H1 (cell line): Measurements from ENCODE around the gene IL1RL1. TPM values are rescaled to one million over a fixed set of nuclear protein-coding genes. Genes with fewer than 3 reads are reported as not detected.

ENCODE experiments used
- CTCF ChIA-PET: fragments of 300-600 bp; sonication (Branson Sonifier 250); formaldehyde crosslinking; loops from one replicate; lab custom pipeline; 2021; ENCODE audit not compliant: partially characterized antibody; lab: Charles Lee
- POLR2A ChIA-PET: fragments of 300-600 bp; sonication (Branson Sonifier 250); formaldehyde crosslinking; loops from one replicate; lab custom pipeline; 2021; ENCODE audit warnings: inconsistent platforms; ENCODE audit not compliant: partially characterized antibody; lab: Charles Lee
- DNase-seq, 2 experiments: peaks; one replicate each; pipeline versions ENCODE4 v3.0.0 to v3.0.0-alpha.2; 2010 to 2022; ENCODE audit warnings: low spot score in 2 of 2, low read depth in 1 of 2, mixed read lengths in 1 of 2
- FAIRE-seq: peaks from 2 replicates; lab custom pipeline; 2011; peaks lifted over from hg19 to GRCh38; lab: Jason Lieb, UNC
- H2AFZ ChIP-seq: 2 replicates; pipeline ENCODE4 v1.8.1; 2012; ENCODE audit warnings: low read length, inconsistent platforms
- H2AK5ac ChIP-seq: 2 replicates; pipeline ENCODE4 v1.6.1; 2013; ENCODE audit warnings: low read depth, low read length
- H2BK120ac ChIP-seq: replicated peaks from 2 replicates; pipeline ENCODE3; 2013; ENCODE audit warnings: low read depth, low read length, inconsistent platforms
- H2BK12ac ChIP-seq: 2 replicates; pipeline ENCODE4 v1.6.1; 2013; ENCODE audit warnings: low read depth, low read length
- H2BK15ac ChIP-seq: 2 replicates; pipeline ENCODE4 v1.6.1; 2013; ENCODE audit warnings: low read length
- H2BK20ac ChIP-seq: 2 replicates; pipeline ENCODE4 v1.6.1; 2013; ENCODE audit warnings: low read length
- H2BK5ac ChIP-seq: 2 replicates; pipeline ENCODE4 v1.6.1; 2013; ENCODE audit warnings: low read depth, low read length
- H3K14ac ChIP-seq: 2 replicates; pipeline ENCODE4 v1.6.1; 2013; ENCODE audit warnings: inconsistent platforms; ENCODE audit not compliant: insufficient read length
- H3K18ac ChIP-seq: 2 replicates; pipeline ENCODE4 v1.6.1; 2013; ENCODE audit warnings: low read length; ENCODE audit errors: extremely low read depth
- H3K23ac ChIP-seq: 2 replicates; pipeline ENCODE4 v1.6.1; 2013; ENCODE audit warnings: inconsistent platforms; ENCODE audit not compliant: insufficient read length
- H3K23me2 ChIP-seq: 2 replicates; pipeline ENCODE4 v1.6.1; 2013; ENCODE audit warnings: low read depth, low read length
- H3K27ac ChIP-seq: 2 replicates; pipeline ENCODE4 v1.6.1; 2011; ENCODE audit warnings: low read depth, low read length, inconsistent platforms
- H3K27me3 ChIP-seq, 4 experiments: replicated peaks in 1 of 4; 1 replicate in 1 of 4; 2 replicates in 3 of 4; pipeline versions ENCODE4 v1.6.1 to v1.8.1; 2011 to 2013; ENCODE audit warnings: low read length in 3 of 4, mild to moderate bottlenecking in 3 of 4, inconsistent platforms in 2 of 4, mixed read lengths in 2 of 4, moderate library complexity in 1 of 4; ENCODE audit not compliant: control insufficient read depth in 3 of 4, insufficient read depth in 3 of 4; ENCODE audit errors: extremely low read depth in 1 of 4
- H3K36me3 ChIP-seq, 4 experiments: 2 replicates each; pipeline versions ENCODE4 v1.6.1 to v1.8.1; 2011 to 2013; ENCODE audit warnings: mild to moderate bottlenecking in 4 of 4, low read length in 3 of 4, moderate library complexity in 2 of 4, control low read depth in 1 of 4, inconsistent platforms in 1 of 4; ENCODE audit not compliant: insufficient read depth in 4 of 4, control insufficient read depth in 2 of 4
- H3K4ac ChIP-seq: replicated peaks from 2 replicates; pipeline ENCODE3; 2013; ENCODE audit warnings: low read length, low read depth, mixed read lengths, inconsistent platforms; ENCODE audit not compliant: insufficient read length
- H3K4me1 ChIP-seq, 4 experiments: replicated peaks in 1 of 4; 1 replicate in 1 of 4; 2 replicates in 3 of 4; pipeline versions ENCODE4 v1.6.1 to v1.8.1; 2011 to 2013; ENCODE audit warnings: low read length in 3 of 4, inconsistent platforms in 2 of 4, mixed read lengths in 1 of 4; ENCODE audit not compliant: insufficient read depth in 4 of 4, control insufficient read depth in 3 of 4
- H3K4me2 ChIP-seq, 2 experiments: 2 replicates each; pipeline versions ENCODE4 v1.6.1 to v1.8.1; 2011 to 2013; ENCODE audit warnings: low read depth in 2 of 2, low read length in 2 of 2, control low read depth in 1 of 2, inconsistent platforms in 1 of 2, mild to moderate bottlenecking in 1 of 2; ENCODE audit not compliant: insufficient read depth in 1 of 2
- H3K4me3 ChIP-seq, 4 experiments: fragments of 200-600, 300-600 bp in 1 of 4; sonication (generic), shearing (Covaris generic), sonication (Bioruptor Twin) in 1 of 4; 2 replicates each; pipeline versions ENCODE4 v1.5.1 to v1.8.1; 2011 to 2016; ENCODE audit warnings: low read length in 4 of 4, low read depth in 3 of 4, control low read depth in 2 of 4, inconsistent platforms in 2 of 4, mild to moderate bottlenecking in 2 of 4, mixed read lengths in 1 of 4, moderate library complexity in 1 of 4; ENCODE audit not compliant: insufficient read depth in 2 of 4; ENCODE audit errors: extremely low read depth in 1 of 4
- H3K56ac ChIP-seq: replicated peaks from 2 replicates; pipeline ENCODE3; 2013; ENCODE audit warnings: low read depth, mild to moderate bottlenecking, mixed read lengths, low read length, inconsistent platforms; ENCODE audit not compliant: insufficient read length
- H3K79me1 ChIP-seq: 2 replicates; pipeline ENCODE4 v1.6.1; 2013; ENCODE audit warnings: low read depth, low read length, control low read depth
- H3K79me2 ChIP-seq, 2 experiments: 2 replicates each; pipeline versions ENCODE4 v1.6.1 to v1.8.1; 2012 to 2013; ENCODE audit warnings: low read length in 2 of 2, mild to moderate bottlenecking in 2 of 2, inconsistent platforms in 1 of 2; ENCODE audit not compliant: insufficient read depth in 2 of 2, control insufficient read depth in 1 of 2
- H3K9ac ChIP-seq, 4 experiments: replicated peaks in 1 of 4; 1 replicate in 1 of 4; 2 replicates in 3 of 4; pipeline versions ENCODE4 v1.6.1 to v1.8.1; 2011 to 2013; ENCODE audit warnings: low read depth in 3 of 4, low read length in 3 of 4, control low read depth in 2 of 4, mild to moderate bottlenecking in 2 of 4, moderate library complexity in 2 of 4, inconsistent platforms in 1 of 4; ENCODE audit errors: extremely low read depth in 1 of 4
- H3K9me3 ChIP-seq, 2 experiments: 2 replicates each; pipeline versions ENCODE4 v1.6.1 to v1.8.1; 2012 to 2013; ENCODE audit warnings: mild to moderate bottlenecking in 2 of 2, moderate library complexity in 2 of 2, control low read depth in 1 of 2, inconsistent platforms in 1 of 2, low read depth in 1 of 2, low read length in 1 of 2, mixed read lengths in 1 of 2; ENCODE audit not compliant: insufficient read depth in 2 of 2
- H4K20me1 ChIP-seq, 2 experiments: replicated peaks in 1 of 2; 2 replicates each; pipeline versions ENCODE3 to v1.8.1; 2011 to 2013; ENCODE audit warnings: inconsistent platforms in 2 of 2, low read length in 2 of 2, mild to moderate bottlenecking in 1 of 2; ENCODE audit not compliant: insufficient read depth in 2 of 2, control insufficient read depth in 1 of 2
- H4K5ac ChIP-seq: 2 replicates; pipeline ENCODE4 v1.6.1; 2013; ENCODE audit warnings: low read length, low read depth, mixed read lengths, inconsistent platforms; ENCODE audit not compliant: insufficient read length
- H4K8ac ChIP-seq: 2 replicates; pipeline ENCODE4 v1.8.0; 2013; ENCODE audit warnings: mild to moderate bottlenecking, moderate library complexity, low read length, inconsistent platforms; ENCODE audit not compliant: insufficient read depth; ENCODE audit errors: extremely low read depth
- H4K91ac ChIP-seq: replicated peaks from 2 replicates; pipeline ENCODE3; 2013; ENCODE audit warnings: low read length, mixed read lengths, inconsistent platforms; ENCODE audit not compliant: insufficient read length
- BRCA1 ChIP-seq: IDR thresholded peaks from 2 replicates; pipeline ENCODE4 v1.6.1; 2012; ENCODE audit warnings: low read depth, low read length, improper control_type of control experiment
- CBX8 ChIP-seq: fragments of 300-800, 300-1000 bp; sonication (generic); IDR thresholded peaks from 2 replicates; pipeline ENCODE4 v1.7.1; 2016; ENCODE audit warnings: low read depth, low read length, borderline replicate concordance
- CREB1 ChIP-seq: IDR thresholded peaks from 2 replicates; pipeline ENCODE4 v1.6.1; 2012; ENCODE audit warnings: inconsistent platforms
- CTBP2 ChIP-seq: IDR thresholded peaks from 2 replicates; pipeline ENCODE4 v1.7.0; 2011; ENCODE audit warnings: borderline replicate concordance, mild to moderate bottlenecking, moderate library complexity, mixed read lengths, low read length; ENCODE audit not compliant: insufficient read depth, insufficient read length
- JUN ChIP-seq: IDR thresholded peaks from 2 replicates; pipeline ENCODE4 v1.6.1; 2011; ENCODE audit warnings: low read depth, mild to moderate bottlenecking, improper control_type of control experiment, low read length
- POLR2AphosphoS5 ChIP-seq: IDR thresholded peaks from 2 replicates; pipeline ENCODE4 v1.6.1; 2011; ENCODE audit warnings: low read depth, low read length
- RAD21 ChIP-seq, 2 experiments: IDR thresholded peaks in 1 of 2; conservative IDR thresholded peaks in 1 of 2; 2 replicates each; pipeline ENCODE4 v1.6.1; 2011; ENCODE audit warnings: low read depth in 2 of 2, low read length in 2 of 2, improper control_type of control experiment in 1 of 2, inconsistent platforms in 1 of 2, mild to moderate bottlenecking in 1 of 2, moderate library complexity in 1 of 2
- SIN3A ChIP-seq, 2 experiments: IDR thresholded peaks in 1 of 2; conservative IDR thresholded peaks in 1 of 2; 2 replicates each; pipeline ENCODE4 v1.6.1; 2011 to 2012; ENCODE audit warnings: low read length in 2 of 2, improper control_type of control experiment in 1 of 2, low read depth in 1 of 2, mild to moderate bottlenecking in 1 of 2
- SP1 ChIP-seq: IDR thresholded peaks from 2 replicates; pipeline ENCODE4 v1.6.1; 2011; ENCODE audit warnings: low read depth, low read length
- TAF1 ChIP-seq: IDR thresholded peaks from 2 replicates; pipeline ENCODE4 v1.6.1; 2011; ENCODE audit warnings: mild to moderate bottlenecking, low read depth, low read length
- WGBS, 2 experiments: shearing (Covaris generic) in 1 of 2; methylation state at CpG; one replicate each; pipeline versions ENCODE4 v1.1.6 to v1.1.7; 2013 to 2015; ENCODE audit warnings: low lambda C conversion rate in 2 of 2, mixed read lengths in 2 of 2, inconsistent platforms in 1 of 2, low coverage in 1 of 2, missing lambda C conversion rate in 1 of 2; ENCODE audit not compliant: insufficient replicate concordance in 2 of 2, insufficient coverage in 1 of 2, insufficient read length in 1 of 2; ENCODE audit errors: extremely low coverage in 1 of 2, missing lambda C conversion rate in 1 of 2; 5-methylcytosine and 5-hydroxymethylcytosine counted together
- polyA plus RNA-seq, 7 experiments: library from polyadenylated mRNA; depleted of rRNA in 3 of 7; stranded (reverse) in 5 of 7; unstranded in 2 of 7; fragments of >200 nt in 5 of 7; fragments of 200-250 nt in 2 of 7; gene quantifications; 1 replicate in 5 of 7; 2 replicates in 1 of 7; 4 replicates in 1 of 7; pipeline versions ENCODE4 v1.2.1 to v1.2.3, GENCODE V29; 2011 to 2013; ENCODE audit warnings: missing spikeins in 2 of 7, mixed read lengths in 2 of 7
- total RNA-seq: library from RNA; stranded (reverse); fragmentation: NEBNext Ultra II Directional; extraction: Animal tissue kit (Norgen Biotek cat#: 25700); gene quantifications from 2 replicates; pipeline ENCODE4 v1.2.1, GENCODE V29; 2021
- TF ChIP-seq, protein P1 (sequence below): IDR thresholded peaks from 2 replicates; pipeline ENCODE4 v1.6.1; 2011; ENCODE audit warnings: low read depth, mild to moderate bottlenecking, low read length; ENCODE audit not compliant: insufficient read depth

Gene IL1RL1
- total and polyA plus RNA-seq, 2 of the 8 experiments (the other 6 are each of a cell fraction or from before 2014, with no cell fraction given), result not detected

DNA sequence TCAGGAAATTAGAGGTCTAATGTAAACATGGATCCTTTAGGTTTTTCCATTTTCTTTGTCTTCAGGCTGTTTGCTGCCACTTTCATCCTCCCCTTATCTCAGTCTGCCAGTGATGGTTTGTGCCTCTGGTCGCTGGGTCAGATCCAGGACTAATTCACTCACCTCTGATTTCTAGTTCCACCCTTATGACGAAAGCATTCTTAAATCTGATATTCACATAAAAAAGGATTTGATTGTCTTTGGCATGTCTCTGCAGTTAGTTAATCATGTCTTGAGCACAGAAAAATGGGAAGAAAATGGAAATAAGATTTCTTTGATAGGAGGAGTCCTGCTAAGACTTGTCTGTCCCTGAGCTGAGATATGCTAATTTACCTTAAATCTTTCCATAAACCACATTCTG, 4.6 kb downstream of the IL1RL1 start:
- no peak for DNase-seq
- ChIA-PET POLR2A (no interaction called here), CTCF (no interaction called here)
- no peak overlapping the region for H2BK15ac ChIP-seq
- H2AK5ac ChIP-seq, result no peak overlapping the region
- H4K20me1 ChIP-seq, result no peaks in the 10 kb centered on the region
- no peak overlapping the region for H3K14ac ChIP-seq
- H3K27me3 ChIP-seq, result no peaks in the 10 kb centered on the region
- no peaks in the 10 kb centered on the region for H3K36me3 ChIP-seq
- no peak overlapping the region for H3K56ac ChIP-seq
- H4K5ac ChIP-seq, result no peak overlapping the region
- no peaks in the 10 kb centered on the region for H3K4me1 ChIP-seq
- no peak overlapping the region for H3K23ac ChIP-seq
- 93% methylated on average over 2 of the region's 2 CpGs; no CpG with 5 or more reads in 1 of the 2 experiments for WGBS, 2 experiments
- H3K4ac ChIP-seq, result no peak overlapping the region
- H3K9ac ChIP-seq, result no peak overlapping the region
- no peak overlapping the region for H2BK20ac ChIP-seq
- peaks cover 2% of the 10 kb centered on the region; the same call in 1 of the 2 replicates for H3K23me2 ChIP-seq
- no peak overlapping the region for H3K4me2 ChIP-seq
- H3K4me3 ChIP-seq, result no peak overlapping the region
- FAIRE-seq, result no peak
- H2BK12ac ChIP-seq, result no peak overlapping the region
- no peak overlapping the region for H2BK5ac ChIP-seq
- no peaks in the 10 kb centered on the region for H3K79me2 ChIP-seq
- TF ChIP-seq BRCA1 (no peak), SIN3A (conservative IDR thresholded peaks at IDR 0.05 in 1 of 2, IDR thresholded peaks at IDR 0.05 in 1 of 2; ENCODE audit: low read depth in 1 of 2, low read length in 2 of 2) (no peak), SP1 (no peak), CBX8 (no peak), JUN (no peak), CTBP2 (no peak), RAD21 (IDR thresholded peaks at IDR 0.05 in 1 of 2, conservative IDR thresholded peaks at IDR 0.05 in 1 of 2; ENCODE audit: low read depth in 2 of 2, low read length in 2 of 2) (no peak), CREB1 (no peak), POLR2AphosphoS5 (no peak), TAF1 (no peak)
- TF ChIP-seq, protein P1, sequence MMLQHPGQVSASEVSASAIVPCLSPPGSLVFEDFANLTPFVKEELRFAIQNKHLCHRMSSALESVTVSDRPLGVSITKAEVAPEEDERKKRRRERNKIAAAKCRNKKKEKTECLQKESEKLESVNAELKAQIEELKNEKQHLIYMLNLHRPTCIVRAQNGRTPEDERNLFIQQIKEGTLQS, result no peak
- no peak overlapping the region for H2AFZ ChIP-seq
- H4K8ac ChIP-seq, result no peak overlapping the region
- H3K9me3 ChIP-seq, result 0 out of 4 replicates have a peak, but pooled peaks cover 0 to 2% of the 10 kb centered on the region in 2 experiments
- no peaks in the 10 kb centered on the region for H3K79me1 ChIP-seq
- no peak overlapping the region for H2BK120ac ChIP-seq
- no peak overlapping the region for H3K27ac ChIP-seq
- no peak overlapping the region for H4K91ac ChIP-seq
- no peak overlapping the region for H3K18ac ChIP-seq
